Stimulated activated CD4-positive, alpha-beta T cell treated with anti-CD3 and anti-CD28 coated beads, Interleukin-1b, Interleukin-23, amount 100 ng/mL, for 24 hours (primary cell): Measurements from ENCODE around the gene ZNF343.

Experiments used
- DNase-seq, 4 experiments: peaks; one replicate each; pipeline ENCODE4 v3.0.0-alpha.2; 2020; ENCODE audit warnings: low read depth in 4 of 4, low spot score in 1 of 4

ZNF343 gene

DNA sequence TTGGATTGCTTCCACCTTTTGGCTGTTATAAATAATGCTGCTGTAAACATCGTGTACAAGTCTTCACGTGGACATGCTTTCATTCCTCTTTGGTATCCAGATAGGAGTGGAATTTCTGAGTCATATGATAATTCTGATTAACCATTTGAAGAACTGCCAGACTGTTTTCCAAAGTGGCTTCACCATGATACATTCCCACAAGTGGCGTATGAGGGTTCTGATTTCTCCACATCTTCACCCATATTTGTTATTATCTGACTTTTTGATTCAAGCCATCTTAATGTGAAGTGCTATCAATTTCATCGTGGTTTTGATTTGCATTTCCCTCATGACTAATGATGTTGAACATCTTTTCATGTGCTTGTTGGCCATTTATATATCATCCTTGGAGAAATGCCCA is 35.2 kb downstream of the ZNF343 start:
- no peak for DNase-seq

DNA sequence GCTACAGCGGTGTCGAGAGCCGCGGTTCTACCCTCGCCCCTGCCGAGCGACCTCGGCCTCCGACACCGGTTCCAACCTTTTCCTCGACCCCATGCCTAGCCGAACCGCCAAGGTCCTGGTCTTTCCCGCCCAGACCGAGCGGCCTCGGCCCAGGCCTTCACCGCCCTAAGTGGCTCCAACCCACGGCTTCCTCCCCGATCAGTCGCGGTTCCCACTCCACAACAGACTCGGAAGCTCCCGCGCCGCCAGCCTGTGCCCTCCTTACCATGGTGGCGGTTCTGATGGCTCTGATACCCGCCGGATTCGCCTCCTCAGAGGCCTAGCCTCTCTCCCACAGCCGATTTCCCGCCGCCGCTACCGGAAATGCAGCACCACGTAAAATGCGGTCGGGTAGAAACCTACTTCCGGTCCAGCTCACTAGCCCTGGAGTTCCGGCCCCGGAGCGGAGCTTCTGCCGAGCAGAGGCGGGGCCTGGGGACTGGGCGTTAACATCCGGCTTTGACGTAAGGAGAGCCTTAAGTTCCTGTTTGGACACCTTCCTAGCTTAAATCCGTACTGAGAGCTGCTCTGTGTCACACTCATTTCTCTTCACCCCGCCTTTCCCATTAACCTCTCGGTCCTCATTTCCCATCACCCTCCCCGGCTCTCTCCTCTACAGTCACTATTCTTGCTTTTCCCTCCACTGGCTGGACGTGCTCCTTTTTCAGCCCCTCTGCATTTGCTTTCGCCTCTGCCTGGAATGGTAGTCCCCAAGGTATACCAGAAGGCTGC is 38.1 kb downstream of the ZNF343 start, which contains the start of gene SNRPB:
TSS of gene SNRPB (minus strand) at position 367 of the 771 bp plus-strand sequence. CDS start at position 268, 99 bp downstream.
- DNase-seq = peak; percentile 83 to 95 (median 90)

DNA sequence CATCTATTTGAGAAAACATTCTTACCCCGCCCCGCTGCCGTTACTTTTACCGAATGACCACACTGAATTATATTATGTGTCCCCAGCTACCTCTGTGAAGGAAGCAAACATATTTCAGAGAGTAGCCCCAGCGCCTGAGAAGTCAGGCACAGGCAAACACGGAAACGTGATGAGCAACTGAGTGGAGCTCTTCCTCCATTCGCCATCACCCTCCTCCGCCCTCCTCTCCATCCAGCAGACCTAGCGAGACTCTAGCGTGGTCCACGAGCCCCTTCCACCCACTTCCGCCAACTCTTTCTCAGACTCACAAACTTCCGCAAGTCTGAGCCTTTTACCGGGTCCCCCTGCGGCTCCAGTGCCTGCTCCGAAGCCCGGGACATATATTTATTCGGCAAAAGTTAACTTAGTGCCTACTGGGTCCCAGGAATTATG is 38.7 kb downstream of the ZNF343 start:
- DNase-seq = peak; percentile 7 to 47 (median 35)

DNA sequence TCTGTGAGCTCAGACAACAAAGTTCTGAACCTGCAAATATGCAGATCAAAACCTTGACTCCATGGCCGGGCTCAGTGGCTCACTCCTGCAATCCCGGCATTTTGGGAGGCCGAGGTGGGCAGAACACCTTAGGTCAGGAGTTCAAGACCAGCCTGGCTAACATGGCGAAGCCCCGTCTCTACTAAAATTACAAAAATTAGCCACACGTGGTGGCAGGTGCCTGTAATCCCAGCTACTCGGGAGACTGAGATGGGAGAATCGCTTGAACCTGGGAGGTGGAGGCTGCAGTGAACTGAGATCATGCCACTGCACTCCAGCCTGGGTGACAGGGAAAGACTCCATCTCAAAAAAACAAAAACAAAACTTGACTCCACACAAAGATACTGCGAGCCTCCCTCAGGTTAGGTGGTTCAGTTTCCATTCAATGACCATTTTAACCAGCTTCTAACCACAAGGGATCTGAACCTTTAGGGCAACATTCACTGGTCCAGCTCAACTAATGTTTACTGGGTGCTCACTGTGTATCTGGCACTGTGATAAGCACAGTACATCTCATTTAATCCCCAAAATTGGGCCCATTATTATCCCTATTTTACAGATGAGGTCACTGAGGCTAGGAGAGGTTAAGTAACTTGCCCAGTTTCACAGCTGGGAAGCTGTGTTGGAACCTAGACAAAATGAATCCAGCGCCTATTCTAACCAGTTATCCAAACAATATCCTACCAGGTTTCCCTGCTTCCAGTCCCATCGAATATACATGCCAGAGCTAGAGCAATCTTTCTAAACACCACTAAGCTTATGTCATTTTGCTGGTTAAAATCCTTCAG is 39.9 kb downstream of the ZNF343 start:
- DNase-seq = no peak

DNA sequence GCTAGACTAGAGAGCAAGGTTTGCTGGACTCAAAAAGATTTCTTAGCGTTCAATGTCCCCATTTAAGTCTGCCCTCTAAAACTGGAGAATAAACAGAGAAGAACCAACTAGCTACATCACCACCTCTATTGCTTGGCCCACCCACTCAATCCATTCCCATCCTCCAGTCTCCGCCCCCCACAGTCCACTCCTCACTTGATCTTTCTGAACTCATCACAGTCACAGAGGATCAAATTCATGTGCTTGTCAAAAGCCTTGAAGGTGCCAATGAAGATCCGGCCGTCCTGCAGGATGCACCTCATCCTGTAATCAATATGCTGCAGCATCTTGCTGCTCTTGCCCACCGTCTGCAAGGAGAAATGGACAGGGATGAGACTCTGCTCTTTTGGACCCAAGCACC is 41.3 kb downstream of the ZNF343 start:
- no peak for DNase-seq

DNA sequence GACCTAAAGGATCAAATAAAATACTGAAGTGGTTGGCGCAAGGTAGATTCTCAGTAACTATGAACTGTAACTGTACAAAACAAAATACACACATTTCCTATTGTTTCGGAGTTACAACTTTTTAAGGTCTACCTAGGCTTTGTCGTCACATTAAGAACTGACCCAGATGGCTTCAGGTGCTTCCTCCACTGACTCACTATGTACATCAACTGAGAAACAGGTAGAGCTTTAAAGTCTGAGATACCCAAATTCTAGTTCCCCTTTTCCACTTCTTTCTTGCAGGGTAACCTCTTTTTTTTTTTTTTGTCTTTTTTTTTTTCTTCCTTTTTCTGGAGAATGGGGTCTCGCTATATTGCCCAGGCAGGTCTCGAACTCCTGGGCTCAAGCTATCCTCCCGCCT is 43.6 kb downstream of the ZNF343 start:
- DNase-seq = no peak

DNA sequence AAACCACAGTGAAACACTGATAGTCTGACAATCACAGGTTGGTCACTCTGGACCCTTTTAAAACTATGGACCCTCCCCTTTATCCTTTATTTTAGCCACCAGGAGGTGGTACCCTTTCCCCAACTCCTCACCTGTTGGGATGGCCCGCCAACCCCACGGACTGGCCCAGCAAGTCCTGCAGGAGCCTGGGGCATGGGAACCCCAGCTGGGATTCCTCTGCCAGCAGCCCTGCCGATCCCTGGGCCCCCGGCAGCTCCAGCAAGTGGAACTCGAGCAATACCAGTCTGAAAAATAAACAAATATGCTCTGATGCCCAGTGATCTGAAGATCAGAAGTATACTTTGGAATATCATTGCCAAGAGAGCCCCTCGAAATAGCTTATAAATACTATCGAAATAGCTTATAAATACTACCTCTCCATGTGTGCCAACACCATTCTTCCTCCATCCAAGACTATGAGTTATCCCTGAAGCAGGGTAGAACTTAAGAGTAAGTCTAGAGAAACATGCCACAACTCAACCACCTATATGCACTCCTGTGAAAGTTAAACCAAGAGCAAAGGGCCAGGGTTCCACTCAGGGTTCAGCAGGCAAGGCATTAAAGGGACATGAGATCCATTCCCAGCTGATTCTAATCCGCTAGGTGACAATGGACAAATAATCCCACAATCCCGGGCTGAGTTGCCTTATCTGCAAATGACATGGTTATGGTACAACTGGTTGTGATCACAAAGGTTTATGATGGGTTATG is 44.9 kb downstream of the ZNF343 start:
- DNase-seq = no peak

DNA sequence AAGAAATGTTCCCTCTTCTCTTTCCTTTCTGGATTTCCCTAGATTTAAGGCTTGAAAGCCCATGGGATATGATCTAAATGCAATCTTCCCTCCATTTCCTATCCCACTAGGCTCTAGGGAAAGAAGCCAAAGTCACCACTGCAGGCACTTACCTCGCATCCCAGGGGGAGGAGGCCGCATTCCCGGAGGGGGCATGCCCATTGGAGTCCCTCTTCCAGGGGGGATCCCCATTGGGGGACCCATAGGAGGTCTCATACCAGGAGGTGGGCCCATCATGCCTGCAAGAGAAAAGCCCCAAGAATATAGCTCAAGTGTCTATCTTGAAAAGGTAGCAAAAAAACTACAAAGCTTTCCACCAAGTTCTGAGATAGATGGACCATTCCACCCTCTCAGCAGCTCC is 46.2 kb downstream of the ZNF343 start:
- DNase-seq = no peak

DNA sequence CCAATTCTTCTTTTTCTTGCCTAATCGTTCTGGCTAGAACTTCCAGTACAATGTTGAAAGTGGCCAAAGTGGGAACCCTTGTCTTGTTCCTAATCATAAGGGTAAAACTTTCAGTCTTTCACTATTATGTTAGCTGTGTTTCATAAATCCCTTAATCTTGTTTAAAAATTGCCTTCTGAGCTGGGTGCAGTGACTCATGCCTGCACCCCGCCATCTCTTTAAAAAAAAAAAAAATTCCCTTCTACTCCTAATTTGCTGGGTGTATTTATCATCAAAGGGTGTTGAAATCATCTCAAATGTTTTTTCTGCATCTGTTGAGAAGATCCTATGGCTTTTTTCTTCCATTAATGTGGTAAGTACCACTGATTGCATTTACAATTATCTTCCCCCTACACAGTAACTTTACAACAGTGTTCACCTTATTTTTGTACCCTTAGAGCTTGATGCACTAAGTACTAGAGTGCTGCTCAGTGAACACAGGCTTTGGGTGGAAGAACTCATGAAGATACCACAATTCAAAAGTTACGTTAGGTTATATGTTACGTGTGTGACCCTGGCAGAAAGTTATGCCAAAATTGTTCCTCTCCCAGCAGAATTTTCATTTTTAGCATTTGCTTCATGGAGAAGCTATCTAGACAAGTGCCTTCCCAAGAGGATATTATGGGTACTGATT is 47.8 kb downstream of the ZNF343 start:
- DNase-seq = no peak

DNA sequence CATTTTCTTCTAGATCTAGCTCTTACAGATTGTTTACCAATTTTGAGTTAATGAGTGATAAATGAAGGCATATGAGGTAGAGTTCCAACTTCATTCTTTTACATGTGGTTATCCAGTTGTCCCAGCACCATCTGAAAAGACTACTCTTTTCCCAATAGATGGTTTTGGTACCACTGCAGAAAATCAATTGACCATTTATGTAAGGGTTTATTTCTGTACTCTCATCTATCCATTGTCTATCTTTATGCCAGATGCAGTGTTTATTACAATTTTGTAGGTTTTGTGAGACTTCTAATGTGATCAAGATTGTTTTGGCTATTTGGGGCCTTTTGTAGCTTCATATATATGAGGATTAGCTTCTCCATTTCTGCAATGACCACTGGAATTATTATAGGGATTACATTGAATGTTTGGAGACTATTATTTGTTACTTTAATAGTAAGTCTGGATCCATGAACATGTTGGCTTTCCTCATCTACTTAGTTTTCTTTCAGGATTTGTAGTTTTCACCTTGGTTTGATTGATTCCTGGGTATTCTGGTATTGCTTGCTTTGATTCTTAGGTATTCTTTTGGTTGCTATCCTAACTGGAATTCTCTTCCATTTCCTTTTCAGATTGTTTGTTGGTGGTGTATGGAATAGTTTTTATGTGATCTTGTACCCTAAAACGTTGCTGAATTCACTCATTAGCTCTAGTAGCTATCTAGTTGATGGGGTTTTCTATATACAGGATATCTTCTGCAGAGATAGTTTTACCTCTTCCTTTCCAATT is 48.5 kb downstream of the ZNF343 start:
- no peak for DNase-seq

DNA sequence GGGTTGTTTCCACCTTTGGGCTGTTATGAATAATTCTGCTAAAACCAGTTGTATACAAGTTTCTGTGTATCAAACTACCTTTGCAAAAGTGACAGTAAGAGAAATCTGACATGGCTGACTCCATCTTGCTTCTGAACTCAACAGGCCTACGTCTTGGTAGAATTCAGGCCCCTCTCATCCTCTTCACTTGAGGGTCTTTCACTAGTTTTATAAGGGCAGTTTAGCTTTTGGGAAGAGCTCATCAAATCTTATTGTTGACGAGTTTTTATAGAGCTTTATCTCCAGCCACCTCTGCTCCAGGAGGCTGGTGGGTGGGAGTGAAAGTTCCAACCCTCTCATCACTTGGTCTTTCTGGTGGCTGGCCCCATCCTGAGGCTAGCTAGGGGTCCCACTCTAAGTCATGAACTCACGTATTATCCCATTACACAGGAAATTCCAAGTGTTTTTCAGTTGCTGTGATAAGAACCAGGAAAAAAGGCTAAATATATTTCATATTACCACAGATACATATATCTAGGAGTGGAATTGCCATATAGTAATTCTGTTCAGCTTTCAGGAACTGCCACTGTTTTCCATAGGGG is 49.7 kb downstream of the ZNF343 start:
- no peak for DNase-seq

DNA sequence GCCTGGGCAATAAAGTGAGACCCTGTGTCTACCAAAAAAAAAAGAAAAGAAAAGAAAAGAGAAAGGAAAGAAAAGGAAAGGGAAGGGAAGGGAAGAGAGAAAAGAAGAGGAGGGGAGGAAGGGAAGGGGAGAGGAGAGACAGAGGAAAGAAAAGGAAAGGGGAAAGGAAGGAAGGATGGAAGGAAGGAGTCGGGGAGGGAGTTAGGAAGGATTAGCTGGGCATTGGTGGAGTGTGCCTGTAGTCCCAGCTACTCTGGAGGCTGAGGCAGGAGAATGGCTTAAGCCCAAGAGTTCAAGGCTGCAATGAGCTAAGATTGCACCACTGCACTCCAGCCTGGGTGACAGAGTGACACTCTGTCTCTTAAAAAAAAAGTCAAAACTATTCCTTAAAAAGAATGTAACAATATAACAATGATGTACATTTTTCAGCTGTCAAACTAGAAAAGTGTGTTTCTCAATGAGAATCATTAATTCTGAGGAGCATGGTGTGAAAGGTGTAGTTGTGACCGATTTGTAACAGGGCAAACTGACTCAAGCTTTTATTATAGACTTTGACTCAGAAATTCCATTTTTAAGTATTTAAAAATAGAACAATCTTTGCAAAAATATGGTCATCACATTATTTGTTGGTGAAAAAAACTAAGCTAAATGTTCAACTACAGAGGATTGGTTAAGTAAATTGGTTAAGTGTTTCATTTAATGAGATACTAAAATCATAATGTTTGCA is 52.8 kb downstream of the ZNF343 start:
- no peak for DNase-seq

DNA sequence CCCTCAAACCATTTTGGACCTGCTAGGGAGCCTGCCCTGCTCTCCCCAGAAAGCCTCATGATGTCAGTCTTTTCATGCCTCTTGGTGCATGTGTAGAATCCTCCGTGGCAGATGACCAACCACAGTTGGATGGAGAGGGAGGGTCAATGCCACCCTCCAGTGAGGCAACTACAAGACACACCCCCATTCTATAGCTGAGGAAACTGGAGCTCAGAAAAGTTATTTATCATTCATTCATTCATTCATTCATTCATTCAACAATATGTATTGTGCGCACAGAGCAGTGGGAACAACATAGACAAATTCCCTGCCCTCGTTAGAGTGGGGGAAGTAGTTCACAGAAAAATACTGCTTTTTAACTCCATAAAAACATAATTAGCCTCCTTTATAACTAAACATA is 54.9 kb downstream of the ZNF343 start:
- no peak for DNase-seq

DNA sequence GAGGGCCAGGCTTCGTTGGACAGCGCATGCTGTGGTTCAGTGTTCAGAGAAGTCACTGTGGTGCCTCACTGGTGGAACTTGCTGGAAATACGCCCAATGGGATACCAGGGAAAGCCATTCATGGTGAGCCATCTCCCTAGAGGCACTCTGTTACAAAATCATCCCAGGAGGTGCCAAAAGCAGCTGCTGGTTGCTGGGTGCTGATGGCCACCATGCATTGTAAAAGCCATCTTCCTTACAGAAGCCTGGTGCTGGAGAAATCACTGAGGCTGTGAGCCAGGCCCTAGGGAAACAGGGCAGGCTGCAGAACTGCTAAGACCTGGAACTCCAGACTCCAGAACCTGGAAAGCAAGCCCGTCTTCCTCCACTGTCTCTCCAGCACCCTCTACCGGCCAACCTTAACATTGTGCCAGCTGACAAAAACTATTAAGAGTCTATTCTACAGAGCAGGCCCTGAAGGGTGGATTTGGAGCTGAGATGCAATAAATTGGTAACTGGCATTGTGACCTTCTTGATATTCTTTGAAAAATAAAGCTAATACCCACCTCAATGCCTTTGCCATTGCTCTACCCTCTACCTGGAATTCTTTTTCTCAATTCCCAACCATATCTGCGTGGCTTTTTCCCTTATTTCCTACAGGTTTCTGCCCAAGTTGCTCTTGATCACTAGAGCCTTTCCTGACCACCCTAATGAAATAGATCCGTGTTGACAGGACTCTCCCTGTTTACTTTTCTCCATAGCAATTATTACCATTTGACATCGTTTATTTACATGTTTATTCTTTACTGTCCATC is 56.6 kb downstream of the ZNF343 start:
- DNase-seq = peak; percentile 50 to 60 (median 52)

DNA sequence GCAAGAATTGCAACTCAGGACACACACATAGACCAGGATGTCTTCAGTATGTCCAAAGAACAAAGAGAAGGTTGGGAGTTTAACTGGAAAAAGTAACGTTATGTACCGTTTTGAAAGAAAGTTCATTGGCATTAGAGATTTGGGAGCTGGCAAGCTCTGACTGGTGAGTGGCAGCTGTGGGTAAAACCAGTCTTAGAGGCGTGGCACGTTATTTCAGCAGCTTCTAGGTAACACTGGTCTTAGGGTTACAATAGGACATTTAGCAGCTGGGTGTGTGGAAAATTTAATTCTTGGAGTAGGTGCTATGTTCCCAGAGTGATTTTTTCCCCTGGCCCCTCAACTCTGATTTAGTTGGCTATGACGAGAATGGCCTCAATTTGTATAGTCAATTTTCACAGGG is 57.3 kb downstream of the ZNF343 start:
- DNase-seq = no peak

DNA sequence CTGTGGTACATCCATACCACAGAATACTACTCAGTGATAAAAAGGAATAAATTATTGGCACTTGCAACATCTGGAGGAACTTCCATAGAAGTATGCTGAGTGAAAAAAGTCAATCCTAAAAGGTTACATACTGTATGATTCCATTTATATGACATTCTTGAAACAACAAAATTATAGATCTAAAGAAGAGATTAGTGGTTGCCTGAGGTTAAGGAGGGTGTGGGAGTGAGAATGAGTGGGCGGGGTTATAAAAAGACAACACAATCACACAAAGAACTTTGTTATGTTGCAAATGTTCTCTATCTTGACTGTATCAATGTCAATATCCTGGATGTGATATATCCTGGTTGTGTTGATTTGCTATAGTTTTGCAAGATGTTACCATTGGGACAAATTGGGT is 59.3 kb downstream of the ZNF343 start:
- DNase-seq = no peak

DNA sequence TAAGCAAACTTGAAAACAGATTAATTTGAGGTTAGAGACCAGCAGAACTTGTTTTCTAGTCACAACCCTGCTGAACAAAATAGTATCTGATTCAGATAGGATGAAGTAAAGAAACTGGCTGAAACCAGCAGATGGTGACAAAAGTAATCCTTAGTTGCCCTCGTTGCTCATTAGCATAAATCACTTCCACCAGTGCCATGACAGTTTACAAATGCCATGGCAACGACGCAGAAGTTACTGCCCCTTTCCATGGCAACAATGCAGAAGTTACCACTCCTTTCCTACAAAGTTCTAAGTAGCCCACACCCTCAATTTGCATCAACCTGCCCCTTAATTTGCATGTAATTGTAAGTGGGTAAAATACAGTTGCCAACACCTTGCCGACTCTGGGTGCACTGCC is 61.9 kb downstream of the ZNF343 start:
- DNase-seq = no peak
